Left lung (tissue), 10 donors: ENCODE results near the gene IGFBP5. TPM values are rescaled to one million over a fixed set of nuclear protein-coding genes. Genes with fewer than 3 reads are reported as not detected.

Experiments used
- ATAC-seq: fragments of 200-7000 bp; cut with Tn5 transposase; one replicate; pipeline ENCODE4 v1.9.1; 2020; ENCODE audit warnings: moderate library complexity
- DNase-seq, 4 donors: peaks; one replicate each; pipeline ENCODE4 v3.0.0-alpha.2; 2013 to 2020
- H3K27ac ChIP-seq, 2 donors: fragments of 200-600 bp; sonication (generic) in 1 of 2; one replicate each; pipeline versions ENCODE4 v1.5.0 to v1.8.0; 2020 to 2021
- H3K27me3 ChIP-seq, 2 donors: fragments of 200-600 bp; sonication (generic) in 1 of 2; one replicate each; pipeline versions ENCODE4 v1.5.0 to v1.8.0; 2020 to 2021
- H3K36me3 ChIP-seq, 2 donors: fragments of 200-600 bp; sonication (generic) in 1 of 2; one replicate each; pipeline versions ENCODE4 v1.5.0 to v1.8.0; 2020 to 2021
- H3K4me1 ChIP-seq, 2 donors: fragments of 200-600 bp; one replicate each; pipeline ENCODE4 v1.8.0; 2021
- H3K4me3 ChIP-seq, 2 donors: fragments of 200-600 bp; sonication (generic) in 1 of 2; one replicate each; pipeline versions ENCODE4 v1.5.0 to v1.8.0; 2020 to 2021; ENCODE audit warnings: mild to moderate bottlenecking in 1 of 2
- H3K9me3 ChIP-seq, 2 donors: fragments of 200-600 bp; sonication (generic) in 1 of 2; one replicate each; pipeline versions ENCODE4 v1.5.0 to v1.8.0; 2020 to 2021
- intact Hi-C, 2 donors: fragments of 100-400 bp; cut with DNase I; formaldehyde crosslinking; loops; one replicate each; pipeline versions ENCODE4 v1.11.2 to v1.14.2; 2022
- polyA plus RNA-seq, 6 donors: library from polyadenylated mRNA; unstranded; fragments of 120-200 nt; gene quantifications; one replicate each; pipeline ENCODE4 v1.2.1, GENCODE V29; 2013; ENCODE audit not compliant: insufficient read length in 6 of 6
- total RNA-seq, 2 donors: library from RNA; stranded (reverse); fragmentation: NEBNext Ultra II Directional; extraction: Animal tissue kit (Norgen Biotek cat#: 25700); gene quantifications; one replicate each; pipeline ENCODE4 v1.2.1, GENCODE V29; 2021
- TF ChIP-seq, protein P1 (sequence below), 2 donors: fragments of 200-600 bp; sonication (generic) in 1 of 2; IDR thresholded peaks; one replicate each; pipeline versions ENCODE4 v1.5.0 to v1.8.0; 2021; ENCODE audit warnings: antibody characterized with exemption in 2 of 2
- donor health status: DM: no; HTN: yes; CAD: no.
- donor health status: DM: no; HTN: no; CAD: no.

The IGFBP5 gene
- total and polyA plus RNA-seq, 8 donors, result 89.4 to 149 (median 121) TPM

DNA sequence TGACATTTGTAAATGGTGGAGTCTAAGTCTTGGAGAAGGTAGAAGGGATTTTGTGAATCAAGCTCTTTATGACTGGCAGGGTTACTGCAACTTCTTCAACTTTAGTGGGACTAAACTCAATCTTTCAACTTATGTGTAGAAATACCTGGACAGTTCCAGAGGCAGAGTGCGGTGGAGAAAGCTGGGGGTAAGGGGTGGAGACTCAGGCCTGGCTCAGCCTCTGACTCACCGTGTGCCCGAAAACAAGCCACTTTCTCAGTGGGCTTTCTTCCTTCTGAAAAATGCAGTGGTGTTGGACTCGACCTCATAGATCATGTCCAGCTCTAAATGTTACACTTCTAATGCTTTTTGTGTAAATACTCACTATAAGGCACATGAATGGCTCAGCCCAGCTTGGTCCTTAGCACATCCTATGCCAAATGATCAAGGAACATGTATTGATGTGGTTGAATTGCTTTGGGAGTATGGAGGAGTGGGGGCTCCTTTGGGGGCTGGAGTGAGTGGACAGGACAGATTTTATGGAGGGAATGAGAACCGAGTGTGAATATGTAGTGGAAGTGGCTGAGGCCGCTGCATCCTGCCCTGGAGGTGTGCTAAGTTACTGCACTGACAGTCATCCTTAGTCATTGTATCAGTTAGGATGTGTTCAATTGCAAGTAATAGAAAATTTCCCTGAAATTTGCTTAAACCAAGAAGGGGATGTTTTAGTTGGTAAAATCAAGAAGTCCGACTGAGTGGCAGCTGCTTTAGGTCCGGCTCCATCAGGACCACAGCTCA lies 32.2 kb upstream of the IGFBP5 start:
- Histone ChIP-seq H3K27me3 (no peaks in the 10 kb centered on the region), H3K9me3 (no peaks in the 10 kb centered on the region), H3K4me1 (no peaks in the 10 kb centered on the region), H3K27ac (no peak overlapping the region), H3K4me3 (no peak overlapping the region), H3K36me3 (no peaks in the 10 kb centered on the region)
- ATAC-seq (no peak), DNase-seq (no peak)
- TF ChIP-seq, protein P1, sequence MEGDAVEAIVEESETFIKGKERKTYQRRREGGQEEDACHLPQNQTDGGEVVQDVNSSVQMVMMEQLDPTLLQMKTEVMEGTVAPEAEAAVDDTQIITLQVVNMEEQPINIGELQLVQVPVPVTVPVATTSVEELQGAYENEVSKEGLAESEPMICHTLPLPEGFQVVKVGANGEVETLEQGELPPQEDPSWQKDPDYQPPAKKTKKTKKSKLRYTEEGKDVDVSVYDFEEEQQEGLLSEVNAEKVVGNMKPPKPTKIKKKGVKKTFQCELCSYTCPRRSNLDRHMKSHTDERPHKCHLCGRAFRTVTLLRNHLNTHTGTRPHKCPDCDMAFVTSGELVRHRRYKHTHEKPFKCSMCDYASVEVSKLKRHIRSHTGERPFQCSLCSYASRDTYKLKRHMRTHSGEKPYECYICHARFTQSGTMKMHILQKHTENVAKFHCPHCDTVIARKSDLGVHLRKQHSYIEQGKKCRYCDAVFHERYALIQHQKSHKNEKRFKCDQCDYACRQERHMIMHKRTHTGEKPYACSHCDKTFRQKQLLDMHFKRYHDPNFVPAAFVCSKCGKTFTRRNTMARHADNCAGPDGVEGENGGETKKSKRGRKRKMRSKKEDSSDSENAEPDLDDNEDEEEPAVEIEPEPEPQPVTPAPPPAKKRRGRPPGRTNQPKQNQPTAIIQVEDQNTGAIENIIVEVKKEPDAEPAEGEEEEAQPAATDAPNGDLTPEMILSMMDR (IDR thresholded peaks at IDR 0.05), result no peak
- intact Hi-C loops, result no loop called here

DNA sequence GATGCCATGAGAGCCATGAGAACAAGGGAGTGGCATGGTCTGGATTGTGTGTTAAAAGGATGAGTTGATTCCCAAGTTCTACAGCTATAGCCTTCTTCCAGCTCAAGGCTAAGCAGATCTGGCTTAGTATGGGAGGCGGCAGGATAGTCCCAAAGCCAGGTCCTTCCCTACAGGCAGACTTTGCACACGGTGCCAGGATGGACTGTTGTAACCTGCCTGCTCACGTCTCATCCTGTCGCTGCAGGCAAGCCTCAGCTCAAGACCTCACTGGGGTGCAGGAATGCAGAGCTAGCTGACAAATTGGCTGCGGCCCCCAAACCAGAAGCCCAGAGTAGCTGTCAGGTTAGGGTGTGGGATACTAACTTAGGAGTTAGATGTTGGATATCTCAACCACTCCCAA lies 28.8 kb upstream of the IGFBP5 start:
- Histone ChIP-seq H3K4me3 (no peak overlapping the region), H3K4me1 (no peaks in the 10 kb centered on the region), H3K27ac (no peak overlapping the region), H3K36me3 (no peaks in the 10 kb centered on the region), H3K9me3 (no peaks in the 10 kb centered on the region), H3K27me3 (no peaks in the 10 kb centered on the region)
- no peak for DNase-seq
- intact Hi-C loops, result no loop called here
- TF ChIP-seq, protein P1 (IDR thresholded peaks at IDR 0.05), result no peak
- no peak for ATAC-seq

DNA sequence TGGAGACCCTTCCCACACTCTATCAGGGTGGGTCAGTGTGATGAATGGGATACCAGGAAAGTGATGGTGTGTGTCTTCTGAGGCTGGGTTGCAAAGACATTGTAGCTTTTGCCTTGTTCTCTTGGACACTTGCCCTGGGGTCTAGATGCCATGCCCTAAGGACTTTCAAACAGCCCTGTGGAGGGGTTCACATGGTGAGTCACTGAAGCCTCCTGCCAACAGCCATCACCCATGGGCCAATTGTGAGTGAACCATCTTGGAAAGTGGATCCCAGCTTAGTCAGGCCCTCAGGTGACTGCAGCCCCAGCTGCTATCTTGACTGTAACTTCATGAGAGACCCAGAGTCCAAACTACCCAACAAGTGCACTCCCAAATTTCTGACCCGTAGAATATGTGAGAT lies 25.8 kb upstream of the IGFBP5 start:
- ATAC-seq, result no peak
- intact Hi-C loops, result no loop called here
- no peak overlapping the region for H3K4me3 ChIP-seq
- no peak for DNase-seq
- no peaks in the 10 kb centered on the region for H3K27me3 ChIP-seq
- no peak overlapping the region for H3K27ac ChIP-seq
- TF ChIP-seq, protein P1 (IDR thresholded peaks at IDR 0.05), result no peak
- H3K9me3 ChIP-seq, result no peaks in the 10 kb centered on the region
- H3K36me3 ChIP-seq, result no peaks in the 10 kb centered on the region
- H3K4me1 ChIP-seq, result no peaks in the 10 kb centered on the region

DNA sequence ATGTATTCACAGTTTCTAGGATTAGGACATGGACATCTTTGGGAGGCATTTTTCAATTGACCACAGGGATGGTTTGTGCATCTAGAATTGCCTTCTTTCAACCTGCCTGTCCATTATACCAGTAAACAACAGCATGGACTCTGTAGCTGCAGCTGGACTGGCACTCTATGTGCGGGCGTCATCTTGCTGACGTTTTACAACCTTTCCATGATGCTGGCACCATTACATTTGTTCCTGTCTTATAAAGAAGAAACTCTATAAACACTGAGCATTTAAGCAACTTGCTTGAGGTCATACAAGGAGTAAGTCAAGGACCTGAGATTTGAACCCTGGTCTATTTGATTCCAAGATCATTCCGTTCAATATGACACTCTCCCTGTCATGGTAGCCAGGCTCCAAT lies 25.4 kb upstream of the IGFBP5 start:
- H3K36me3 ChIP-seq, result no peaks in the 10 kb centered on the region
- no peaks in the 10 kb centered on the region for H3K4me1 ChIP-seq

DNA sequence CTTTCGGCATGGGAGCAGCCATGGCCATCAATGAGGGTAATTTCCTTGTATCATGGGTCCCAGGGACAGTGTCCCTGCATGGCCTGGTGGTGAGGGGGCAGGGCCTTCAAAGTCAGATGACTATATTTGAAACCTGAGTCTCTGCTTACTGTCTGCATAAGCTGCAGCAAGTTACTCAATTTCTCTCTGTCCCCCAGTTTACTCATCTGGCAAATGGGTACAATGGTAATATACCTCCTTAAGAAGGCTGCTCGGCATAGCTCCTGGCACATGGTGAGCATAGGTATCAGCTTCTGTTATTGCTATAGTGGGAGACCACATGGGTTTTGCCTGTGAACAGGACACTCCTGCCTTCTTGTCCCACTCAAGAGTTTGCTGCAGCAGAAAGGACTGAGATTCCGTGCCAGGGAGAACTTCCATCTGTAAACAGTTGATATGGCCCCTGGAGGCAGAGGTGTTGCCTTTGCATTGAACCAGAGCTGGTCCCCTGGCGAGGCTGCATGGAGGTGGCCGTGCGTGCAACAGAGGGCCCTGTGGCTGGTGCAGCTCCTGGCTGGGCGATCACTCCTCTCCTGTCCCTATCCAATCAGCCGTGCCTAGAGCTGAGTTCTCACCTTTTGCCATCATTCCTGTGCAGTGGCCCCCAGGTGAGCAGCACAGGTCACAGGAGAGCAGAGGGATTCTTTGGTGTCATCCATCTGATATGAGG lies 22.7 kb upstream of the IGFBP5 start:
- ATAC-seq (no peak), DNase-seq (no peak)
- H3K9me3 ChIP-seq, result no peaks in the 10 kb centered on the region
- H3K27ac ChIP-seq, result no peak overlapping the region
- TF ChIP-seq, protein P1 (IDR thresholded peaks at IDR 0.05), result no peak
- H3K4me1 ChIP-seq, result no peaks in the 10 kb centered on the region
- H3K36me3 ChIP-seq, result no peaks in the 10 kb centered on the region
- H3K4me3 ChIP-seq, result no peak overlapping the region
- H3K27me3 ChIP-seq, result no peaks in the 10 kb centered on the region
- intact Hi-C loops, result no loop called here

More for the DNA sequence above, 25.4 kb upstream of the IGFBP5 start:
- no peak for DNase-seq
- no peaks in the 10 kb centered on the region for H3K9me3 ChIP-seq
- no peaks in the 10 kb centered on the region for H3K27me3 ChIP-seq
- TF ChIP-seq, protein P1 (IDR thresholded peaks at IDR 0.05), result no peak
- ATAC-seq, result no peak
- no peak overlapping the region for H3K27ac ChIP-seq
- no peak overlapping the region for H3K4me3 ChIP-seq
- intact Hi-C loops, result no loop called here
